ENCODE data around the gene CASK.

CASK gene

DNA sequence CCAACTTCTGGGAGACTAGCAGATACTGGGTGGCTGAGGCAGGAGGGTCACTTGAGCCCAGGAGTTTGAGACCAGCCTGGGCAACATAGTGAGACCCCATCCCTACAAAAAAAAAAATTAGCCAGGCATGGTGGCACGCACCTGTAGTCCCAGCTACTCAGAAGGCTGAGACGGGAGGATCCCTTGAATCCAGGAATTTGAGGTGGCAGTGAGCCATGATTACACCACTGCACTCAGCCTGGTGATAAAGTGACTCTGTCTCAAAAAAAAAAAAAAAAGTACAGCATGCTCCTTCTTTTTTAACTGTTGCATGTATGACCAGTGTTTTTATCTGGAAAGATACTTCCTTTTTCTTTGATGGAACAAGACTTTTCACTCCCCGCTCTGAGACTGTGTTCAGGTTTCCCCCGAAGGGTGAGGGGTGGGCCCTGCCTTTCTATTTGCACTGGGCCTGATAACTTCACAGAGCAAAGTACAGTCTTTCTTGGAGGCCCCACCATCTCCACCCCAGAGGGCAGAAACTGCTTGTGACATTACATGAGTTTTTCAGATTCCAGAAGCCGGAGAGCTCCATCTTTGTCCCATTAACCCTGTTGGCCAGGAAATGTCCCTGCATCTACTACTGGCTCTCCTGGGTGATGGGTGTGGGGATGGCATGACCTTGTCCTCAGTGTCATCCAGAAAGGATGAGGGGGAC is 441.1 kb downstream of the CASK start:
- TF ChIP-seq, protein P1, sequence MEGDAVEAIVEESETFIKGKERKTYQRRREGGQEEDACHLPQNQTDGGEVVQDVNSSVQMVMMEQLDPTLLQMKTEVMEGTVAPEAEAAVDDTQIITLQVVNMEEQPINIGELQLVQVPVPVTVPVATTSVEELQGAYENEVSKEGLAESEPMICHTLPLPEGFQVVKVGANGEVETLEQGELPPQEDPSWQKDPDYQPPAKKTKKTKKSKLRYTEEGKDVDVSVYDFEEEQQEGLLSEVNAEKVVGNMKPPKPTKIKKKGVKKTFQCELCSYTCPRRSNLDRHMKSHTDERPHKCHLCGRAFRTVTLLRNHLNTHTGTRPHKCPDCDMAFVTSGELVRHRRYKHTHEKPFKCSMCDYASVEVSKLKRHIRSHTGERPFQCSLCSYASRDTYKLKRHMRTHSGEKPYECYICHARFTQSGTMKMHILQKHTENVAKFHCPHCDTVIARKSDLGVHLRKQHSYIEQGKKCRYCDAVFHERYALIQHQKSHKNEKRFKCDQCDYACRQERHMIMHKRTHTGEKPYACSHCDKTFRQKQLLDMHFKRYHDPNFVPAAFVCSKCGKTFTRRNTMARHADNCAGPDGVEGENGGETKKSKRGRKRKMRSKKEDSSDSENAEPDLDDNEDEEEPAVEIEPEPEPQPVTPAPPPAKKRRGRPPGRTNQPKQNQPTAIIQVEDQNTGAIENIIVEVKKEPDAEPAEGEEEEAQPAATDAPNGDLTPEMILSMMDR (IDR thresholded peaks at IDR 0.05; ENCODE audit: low read depth, low read length) = no peak
- DNase-seq (ENCODE audit: low read depth in 2 of 2) = peak; percentile 16 to 31
- no peak overlapping the region for H3K4me3 ChIP-seq (replicated peaks in 1 of 2; ENCODE audit: low read depth in 2 of 2, low read length in 2 of 2)

DNA sequence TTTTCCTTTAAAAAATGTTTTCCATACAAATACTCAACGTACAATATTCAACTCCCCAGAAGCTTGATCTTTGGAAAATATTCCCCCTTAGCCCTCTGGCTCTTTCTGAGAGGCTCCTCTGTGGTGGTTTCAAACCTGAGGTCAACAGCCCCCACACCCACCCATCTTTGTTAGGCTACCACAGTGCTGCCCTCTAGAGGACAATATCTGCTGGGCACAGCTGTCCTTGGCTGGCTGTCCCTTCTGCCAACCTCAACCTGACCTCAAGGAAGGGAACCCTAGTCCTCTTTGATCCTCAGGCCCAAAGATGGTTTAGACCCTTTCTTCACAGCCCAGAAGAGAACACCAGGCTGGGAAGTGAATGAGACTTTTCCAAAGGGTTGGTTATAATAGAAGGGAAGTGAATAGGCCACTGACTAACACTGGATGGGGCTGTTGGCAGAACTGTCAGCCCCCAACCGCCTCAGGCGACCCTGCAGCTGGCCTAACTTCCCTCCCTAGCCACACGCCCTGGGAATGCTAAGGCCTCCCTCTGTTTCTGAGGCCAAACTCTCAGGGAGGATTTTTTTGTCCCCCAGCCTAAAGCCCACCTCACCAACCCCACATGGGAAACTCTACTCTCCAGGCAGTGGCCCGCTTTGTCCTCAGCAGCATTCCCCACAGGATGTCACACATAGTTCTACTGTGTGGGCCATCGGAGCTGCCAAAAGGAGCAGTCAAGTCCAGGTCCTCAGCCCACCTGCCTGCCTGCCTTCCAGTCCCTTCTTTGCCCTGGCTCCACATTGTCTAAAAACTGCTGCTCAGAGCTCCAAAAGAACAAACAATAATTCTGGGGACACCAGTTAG is 441.9 kb downstream of the CASK start:
- TF ChIP-seq, protein P1 (IDR thresholded peaks at IDR 0.05; ENCODE audit: low read depth, low read length) = peak; percentile 54
- DNase-seq (ENCODE audit: low read depth in 2 of 2) = peak; percentile 13 to 26
- H3K4me3 ChIP-seq (replicated peaks in 1 of 2; ENCODE audit: low read depth in 2 of 2, low read length in 2 of 2) = no peak overlapping the region

DNA sequence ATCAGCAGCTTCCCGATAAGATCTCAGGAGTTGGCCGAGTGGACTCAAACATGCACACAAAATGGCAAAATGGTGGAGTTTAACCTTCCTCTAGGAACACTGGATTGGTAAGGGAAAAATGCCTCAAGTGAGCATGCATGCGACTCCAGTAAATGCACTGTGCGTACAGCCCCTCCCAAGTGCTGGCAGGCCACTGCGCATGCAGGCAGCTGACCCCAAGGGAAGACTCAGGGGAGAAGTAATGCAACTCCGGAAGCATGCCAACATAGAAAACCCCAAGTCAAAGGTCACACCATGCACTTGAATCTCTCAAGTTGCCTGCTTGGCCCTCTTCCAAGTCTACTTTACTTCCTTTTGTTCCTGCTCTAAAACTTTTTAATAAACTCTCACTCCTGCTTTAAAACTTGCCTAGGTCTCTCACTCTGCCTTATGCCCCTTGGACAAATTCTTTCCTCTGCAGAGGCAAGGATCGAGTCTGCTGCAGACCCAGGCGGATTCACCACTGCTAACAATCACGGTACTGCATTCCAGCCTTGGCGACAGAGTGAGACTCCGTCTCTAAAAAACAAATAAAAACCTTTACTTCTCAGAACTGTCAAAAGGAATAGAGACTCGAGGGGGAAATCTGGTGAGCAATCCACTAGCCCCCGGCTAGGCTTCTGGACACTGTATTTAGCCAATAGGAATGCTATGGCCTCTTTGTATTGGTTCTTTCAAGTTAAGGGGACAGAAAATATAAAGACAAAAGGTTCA is 442.7 kb downstream of the CASK start:
- TF ChIP-seq, protein P1 (IDR thresholded peaks at IDR 0.05; ENCODE audit: low read depth, low read length) = no peak
- no peak overlapping the region for H3K4me3 ChIP-seq (replicated peaks in 1 of 2; ENCODE audit: low read depth in 2 of 2, low read length in 2 of 2)
- no peak for DNase-seq (ENCODE audit: low read depth in 2 of 2)

DNA sequence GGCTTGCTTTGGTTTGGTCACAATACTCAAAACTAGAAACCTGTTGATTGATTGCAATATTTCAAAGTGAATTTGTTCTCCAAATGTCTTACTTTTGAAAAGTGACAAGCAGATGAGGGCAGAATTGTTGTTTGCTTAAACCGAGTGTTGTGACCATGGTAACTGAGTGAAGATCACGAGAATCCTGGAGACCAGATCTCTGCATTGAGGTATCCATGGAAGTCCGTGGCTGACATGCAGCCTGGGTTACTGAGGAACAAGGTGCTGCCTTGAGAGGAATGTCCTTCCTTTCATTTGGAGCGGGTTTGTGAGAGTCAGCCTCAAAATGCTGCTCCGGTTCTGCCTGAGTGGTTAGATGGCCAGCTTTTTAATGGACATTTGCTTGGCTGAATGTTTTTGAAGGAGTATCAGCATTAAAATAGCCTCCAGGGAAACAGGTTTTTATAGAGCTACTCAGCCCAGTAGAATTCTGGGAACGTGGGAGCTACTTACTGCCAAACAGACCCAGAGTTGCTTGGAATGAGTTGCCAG is 444.9 kb downstream of the CASK start:
- H3K4me3 ChIP-seq (replicated peaks in 1 of 2; ENCODE audit: low read depth in 2 of 2, low read length in 2 of 2) = no peak overlapping the region
- TF ChIP-seq, protein P1 (IDR thresholded peaks at IDR 0.05; ENCODE audit: low read depth, low read length) = no peak
- DNase-seq (ENCODE audit: low read depth in 2 of 2) = no peak

DNA sequence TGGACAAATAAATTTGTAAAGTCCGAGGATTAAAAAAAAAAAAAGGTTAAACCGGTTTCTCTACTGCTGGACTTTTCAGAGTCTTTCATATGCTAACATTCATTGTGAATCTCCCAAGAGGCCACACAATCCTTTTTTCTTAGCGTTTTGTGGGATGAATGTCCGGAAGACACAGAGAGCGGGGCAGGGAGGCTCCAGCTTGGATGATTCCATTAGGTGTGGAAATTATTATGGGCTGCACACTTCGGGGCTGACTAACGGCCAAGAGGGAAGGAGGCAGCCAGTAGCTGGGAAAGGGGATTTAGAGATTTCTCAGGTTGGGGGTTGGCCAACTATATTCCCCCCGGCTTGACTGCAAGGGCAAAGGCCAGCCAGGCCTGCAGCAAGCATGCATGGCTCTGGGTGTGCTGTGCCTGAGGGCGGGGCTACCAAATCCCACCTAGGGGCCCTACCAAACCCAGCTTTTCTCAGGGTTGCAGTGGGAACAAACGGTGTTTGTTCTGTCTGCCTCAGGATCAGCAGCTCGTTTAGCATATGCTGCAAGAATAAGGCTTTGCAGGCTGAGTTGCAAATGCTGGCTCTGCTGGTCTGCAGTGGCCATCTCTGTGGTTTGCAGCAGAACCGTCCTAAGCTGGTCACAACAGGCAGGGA is 447.6 kb downstream of the CASK start:
- no peak for DNase-seq (ENCODE audit: low read depth in 2 of 2)
- TF ChIP-seq, protein P1 (IDR thresholded peaks at IDR 0.05; ENCODE audit: low read depth, low read length) = no peak
- no peak overlapping the region for H3K4me3 ChIP-seq (replicated peaks in 1 of 2; ENCODE audit: low read depth in 2 of 2, low read length in 2 of 2)

DNA sequence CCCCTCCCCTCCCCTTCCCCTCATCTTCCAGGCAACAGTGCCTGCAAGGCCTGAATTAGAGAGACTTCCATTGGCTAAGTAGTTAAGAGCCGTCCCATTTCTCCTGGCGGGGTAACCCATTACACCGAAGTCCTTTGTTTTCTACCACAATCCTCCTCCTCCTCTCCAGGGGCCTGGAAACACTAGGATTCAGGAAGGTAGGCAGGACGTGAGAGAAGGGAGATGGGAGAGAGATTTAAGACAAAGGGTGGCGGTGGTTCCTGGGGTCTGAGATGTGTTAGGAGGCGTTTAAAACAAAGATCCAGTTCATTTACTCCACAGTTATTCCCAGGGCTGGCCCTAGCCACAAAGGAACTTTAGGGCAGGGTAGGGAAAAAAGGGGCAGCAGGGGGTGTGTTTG is 448.2 kb downstream of the CASK start:
- H3K4me3 ChIP-seq (replicated peaks in 1 of 2; ENCODE audit: low read depth in 2 of 2, low read length in 2 of 2) = no peak overlapping the region
- TF ChIP-seq, protein P1 (IDR thresholded peaks at IDR 0.05; ENCODE audit: low read depth, low read length) = no peak
- no peak for DNase-seq (ENCODE audit: low read depth in 2 of 2)

All from cardiac fibroblast (primary cell).